DOHH2 (cell line): ENCODE results near the gene HLA-DQA1.

Experiments
- H3F3A ChIP-seq: fragments of 200-600 bp; sonication (generic), shearing (Covaris generic); 2 replicates; pipeline ENCODE4 v1.6.0; 2016; ENCODE audit warnings: antibody characterized with exemption, mild to moderate bottlenecking; ENCODE audit not compliant: control insufficient read depth, insufficient read depth
- H3K27ac ChIP-seq: fragments of 200-600 bp; sonication (generic); 2 replicates; pipeline ENCODE4 v1.5.1; 2014; ENCODE audit warnings: low read depth, mild to moderate bottlenecking, low read length, moderate library complexity
- H3K27me3 ChIP-seq: fragments of 200-600 bp; sonication (generic); 2 replicates; pipeline ENCODE4 v1.6.1; 2014; ENCODE audit warnings: mild to moderate bottlenecking, low read length, mixed read lengths; ENCODE audit not compliant: control insufficient read depth
- H3K36me3 ChIP-seq: fragments of 200-600 bp; sonication (generic); 2 replicates; pipeline ENCODE4 v1.6.1; 2014; ENCODE audit warnings: mild to moderate bottlenecking, low read length, moderate library complexity, mixed read lengths; ENCODE audit not compliant: control insufficient read depth
- H3K4me1 ChIP-seq: fragments of 200-600 bp; sonication (generic); 2 replicates; pipeline ENCODE4 v1.6.1; 2014; ENCODE audit warnings: mild to moderate bottlenecking, low read length, mixed read lengths; ENCODE audit not compliant: control insufficient read depth
- H3K4me2 ChIP-seq: fragments of 200-600 bp; sonication (generic); 2 replicates; pipeline ENCODE4 v1.6.0; 2014; ENCODE audit warnings: mild to moderate bottlenecking, low read length, moderate library complexity
- H3K4me3 ChIP-seq: fragments of 200-600 bp; sonication (generic); 2 replicates; pipeline ENCODE4 v1.5.1; 2014; ENCODE audit warnings: mild to moderate bottlenecking, low read length, mixed read lengths
- H3K79me2 ChIP-seq: fragments of 200-600 bp; sonication (generic); 2 replicates; pipeline ENCODE4 v1.6.1; 2014; ENCODE audit warnings: mild to moderate bottlenecking, low read length, mixed read lengths; ENCODE audit not compliant: control insufficient read depth
- H3K9me2 ChIP-seq: fragments of 200-600 bp; sonication (generic); replicated peaks from 2 replicates; pipeline ENCODE4 v1.6.1; 2014; ENCODE audit warnings: mild to moderate bottlenecking, low read length, mixed read lengths; ENCODE audit not compliant: control insufficient read depth
- H3K9me3 ChIP-seq: fragments of 200-600 bp; sonication (generic); 2 replicates; pipeline ENCODE4 v1.6.1; 2014; ENCODE audit warnings: antibody characterized with exemption, low read length, mixed read lengths; ENCODE audit not compliant: control insufficient read depth, insufficient read depth
- H4K20me1 ChIP-seq: fragments of 200-600 bp; sonication (generic); 2 replicates; pipeline ENCODE4 v1.6.0; 2014; ENCODE audit warnings: low read depth, mild to moderate bottlenecking, antibody characterized with exemption, low read length, moderate library complexity; ENCODE audit not compliant: control insufficient read depth, insufficient read depth
- EZH2phosphoT487 ChIP-seq: fragments of 200-600 bp; sonication (generic); IDR thresholded peaks from 2 replicates; pipeline ENCODE4 v1.6.1; 2017; ENCODE audit warnings: borderline replicate concordance, mild to moderate bottlenecking, antibody characterized with exemption, low read length, moderate library complexity, mixed read lengths
- TF ChIP-seq, protein P1 (sequence below): fragments of 200-600 bp; sonication (generic); IDR thresholded peaks from one replicate; pipeline ENCODE4 v1.5.1; 2014; ENCODE audit warnings: antibody characterized with exemption, mild to moderate bottlenecking, low read depth, low read length; ENCODE audit not compliant: poor library complexity, severe bottlenecking

The HLA-DQA1 gene

GRCh38 chr6:32689531-32690501 lies 52.6 kb downstream of the HLA-DQA1 start:
- Histone ChIP-seq H3F3A (peaks cover 3% of the 10 kb centered on the region; the same call in 1 of the 2 replicates), H3K4me2 (peak overlapping the region; percentile 24), H3K9me2 (no peaks in the 10 kb centered on the region), H3K4me1 (peaks cover 61% of the 10 kb centered on the region), H4K20me1 (no peaks in the 10 kb centered on the region), H3K79me2 (no peaks in the 10 kb centered on the region), H3K36me3 (no peaks in the 10 kb centered on the region), H3K9me3 (0 out of 2 replicates have a peak, but pooled peaks cover 2% of the 10 kb centered on the region), H3K4me3 (peak overlapping the region; percentile 11; the same call in 1 of the 2 replicates), H3K27ac (no peak overlapping the region), H3K27me3 (no peaks in the 10 kb centered on the region)
- no peak for TF ChIP-seq EZH2phosphoT487
- TF ChIP-seq, protein P1, sequence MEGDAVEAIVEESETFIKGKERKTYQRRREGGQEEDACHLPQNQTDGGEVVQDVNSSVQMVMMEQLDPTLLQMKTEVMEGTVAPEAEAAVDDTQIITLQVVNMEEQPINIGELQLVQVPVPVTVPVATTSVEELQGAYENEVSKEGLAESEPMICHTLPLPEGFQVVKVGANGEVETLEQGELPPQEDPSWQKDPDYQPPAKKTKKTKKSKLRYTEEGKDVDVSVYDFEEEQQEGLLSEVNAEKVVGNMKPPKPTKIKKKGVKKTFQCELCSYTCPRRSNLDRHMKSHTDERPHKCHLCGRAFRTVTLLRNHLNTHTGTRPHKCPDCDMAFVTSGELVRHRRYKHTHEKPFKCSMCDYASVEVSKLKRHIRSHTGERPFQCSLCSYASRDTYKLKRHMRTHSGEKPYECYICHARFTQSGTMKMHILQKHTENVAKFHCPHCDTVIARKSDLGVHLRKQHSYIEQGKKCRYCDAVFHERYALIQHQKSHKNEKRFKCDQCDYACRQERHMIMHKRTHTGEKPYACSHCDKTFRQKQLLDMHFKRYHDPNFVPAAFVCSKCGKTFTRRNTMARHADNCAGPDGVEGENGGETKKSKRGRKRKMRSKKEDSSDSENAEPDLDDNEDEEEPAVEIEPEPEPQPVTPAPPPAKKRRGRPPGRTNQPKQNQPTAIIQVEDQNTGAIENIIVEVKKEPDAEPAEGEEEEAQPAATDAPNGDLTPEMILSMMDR: no peak

- Histone ChIP-seq H3K27ac (no peak overlapping the region), H3K9me2 (no peaks in the 10 kb centered on the region)
These were observed 54.8 kb downstream of the HLA-DQA1 start for GRCh38 chr6:32692019-32692418.

More at GRCh38 chr6:32692019-32692418, 54.8 kb downstream of the HLA-DQA1 start:
- Histone ChIP-seq H3K4me1 (peaks cover 39% of the 10 kb centered on the region), H3K4me2 (no peak overlapping the region), H4K20me1 (no peaks in the 10 kb centered on the region), H3K9me3 (0 out of 2 replicates have a peak, but pooled peaks cover 2% of the 10 kb centered on the region), H3K4me3 (no peak overlapping the region), H3K36me3 (no peaks in the 10 kb centered on the region), H3F3A (no peaks in the 10 kb centered on the region), H3K79me2 (no peaks in the 10 kb centered on the region), H3K27me3 (peaks cover 3% of the 10 kb centered on the region; the same call in 1 of the 2 replicates)
- no peak for TF ChIP-seq EZH2phosphoT487
- TF ChIP-seq, protein P1: peak; percentile 76
